ENCODE measurements around the gene CDYL2.
A peak's percentile ranks its signal among the peaks of the same experiment; 100 is the strongest.
"Not testable (repeated sequence)": the region's sequence is repeated elsewhere in the genome, so short reads cannot be mapped to it uniquely, and the experiment has no call there.

CDYL2 gene

DNA sequence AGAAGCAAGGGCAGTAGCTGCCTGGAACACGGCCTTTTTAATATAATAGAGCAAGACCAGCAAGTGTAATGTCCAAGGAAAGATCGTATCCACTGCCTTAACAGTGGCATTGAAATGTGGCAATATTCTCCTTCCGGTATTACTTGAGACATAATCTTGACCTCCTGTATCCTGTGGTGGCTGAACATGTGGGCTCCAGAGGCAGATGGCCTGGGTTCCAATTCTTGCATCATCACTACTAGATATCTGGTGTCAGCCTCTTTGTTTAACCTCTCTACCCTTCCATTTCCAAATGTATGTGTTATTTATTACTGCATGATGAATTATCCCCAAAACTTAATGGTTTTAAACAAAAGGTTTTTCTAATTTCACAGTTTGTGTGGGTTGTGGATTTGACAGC lies 3.5 kb upstream of the CDYL2 start:
- no peak for DNase-seq

DNA sequence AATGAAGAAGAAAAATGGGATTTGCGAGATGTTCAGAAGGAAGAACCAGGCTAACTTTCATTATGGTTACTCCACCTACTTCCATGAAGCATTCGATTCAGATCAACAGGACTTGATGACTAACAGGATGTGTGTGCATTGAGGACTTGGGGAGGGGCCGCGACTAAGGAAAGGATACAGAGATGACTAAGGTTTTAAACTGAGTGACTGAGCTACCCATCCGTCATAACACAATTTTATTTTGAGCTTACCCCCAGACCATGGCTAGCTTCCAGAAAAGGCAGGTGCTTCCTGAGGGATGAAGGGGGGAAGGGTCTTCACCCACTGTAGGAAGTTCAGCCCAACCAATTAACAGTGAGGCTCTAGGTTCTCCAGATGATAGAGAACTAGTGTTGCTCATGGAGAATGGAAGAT lies 2.5 kb upstream of the CDYL2 start:
- peak; percentile 72 for DNase-seq

DNA sequence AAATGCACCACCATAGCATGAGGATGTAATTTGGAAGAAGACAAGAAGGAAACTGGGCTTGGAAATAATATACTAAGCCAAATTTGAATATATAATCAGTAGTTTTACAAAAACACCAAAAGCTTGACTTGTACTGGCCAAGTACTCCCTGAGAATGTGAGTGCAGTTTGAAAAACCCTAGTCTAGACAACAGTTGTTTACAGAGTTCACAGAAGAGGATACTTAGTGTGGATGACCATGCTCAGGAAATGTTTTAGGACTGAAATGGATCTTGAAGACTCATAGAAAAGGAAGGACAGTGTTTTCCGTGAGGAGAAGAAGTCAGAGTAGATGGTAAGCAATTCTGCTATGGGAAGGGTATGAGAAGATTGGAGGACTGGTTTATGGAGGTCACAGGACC lies 1.9 kb upstream of the CDYL2 start:
- no peak for DNase-seq

DNA sequence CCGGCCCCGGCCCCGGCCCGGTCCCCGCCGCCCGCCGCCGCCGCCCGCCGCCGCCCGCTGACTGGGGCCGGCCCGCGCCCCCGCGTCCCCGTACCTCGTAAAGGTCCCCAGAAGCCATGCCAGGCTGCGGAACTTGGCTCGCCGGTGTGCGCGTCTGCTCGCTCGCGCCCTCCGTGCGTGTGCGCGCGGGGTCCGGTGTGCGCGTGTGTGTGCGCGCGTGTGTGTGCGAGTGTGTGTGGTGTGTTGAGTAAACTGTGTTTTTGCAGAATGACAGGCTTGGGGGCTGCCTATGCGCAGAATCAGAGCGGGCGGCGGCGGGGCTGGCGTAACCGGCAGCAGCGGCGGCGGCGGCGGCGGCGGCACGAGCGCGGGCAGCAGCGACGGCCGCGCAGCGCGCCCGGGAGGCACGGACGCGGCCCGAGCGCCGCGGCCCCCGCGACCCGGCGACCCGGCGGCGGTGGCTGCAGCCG lies 307 bp downstream of the CDYL2 start:
- peak; percentile 72 for DNase-seq

DNA sequence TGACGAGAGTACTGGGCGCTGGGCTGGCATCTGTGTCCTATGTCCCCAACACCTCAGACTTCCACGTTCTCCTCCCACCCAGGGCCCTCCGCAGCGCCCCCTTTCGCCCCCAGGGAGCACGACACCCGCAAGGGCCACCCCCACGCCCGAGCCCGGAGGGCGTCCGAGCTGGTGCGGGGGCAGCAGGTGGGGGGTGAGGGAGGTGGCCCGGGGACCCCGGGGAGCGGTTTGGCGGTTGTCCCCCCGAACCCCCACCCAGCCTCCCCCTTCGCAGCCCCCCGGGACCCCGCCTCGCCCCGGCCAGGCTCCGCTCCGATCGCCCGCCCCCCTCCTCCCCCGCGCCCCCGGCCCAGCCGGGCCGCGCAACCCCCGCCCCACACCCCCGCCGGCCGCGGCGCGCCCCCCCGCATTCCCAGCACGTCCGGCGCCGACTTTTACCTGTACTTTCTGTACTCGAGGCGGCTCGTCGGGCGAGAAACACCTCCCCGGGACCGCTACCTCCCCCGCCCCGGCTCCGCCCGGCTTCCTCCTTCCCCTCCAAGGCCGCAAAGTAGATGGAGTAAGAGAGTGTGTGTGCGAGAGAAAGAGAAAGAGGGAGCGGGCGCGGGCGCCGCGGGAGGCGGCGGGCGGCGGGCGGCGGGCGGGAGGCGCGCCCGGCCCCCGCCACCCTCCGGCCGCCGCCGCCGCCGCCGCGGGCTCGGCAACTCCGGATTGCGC lies 901 bp downstream of the CDYL2 start:
- peak; percentile 22 for DNase-seq

DNA sequence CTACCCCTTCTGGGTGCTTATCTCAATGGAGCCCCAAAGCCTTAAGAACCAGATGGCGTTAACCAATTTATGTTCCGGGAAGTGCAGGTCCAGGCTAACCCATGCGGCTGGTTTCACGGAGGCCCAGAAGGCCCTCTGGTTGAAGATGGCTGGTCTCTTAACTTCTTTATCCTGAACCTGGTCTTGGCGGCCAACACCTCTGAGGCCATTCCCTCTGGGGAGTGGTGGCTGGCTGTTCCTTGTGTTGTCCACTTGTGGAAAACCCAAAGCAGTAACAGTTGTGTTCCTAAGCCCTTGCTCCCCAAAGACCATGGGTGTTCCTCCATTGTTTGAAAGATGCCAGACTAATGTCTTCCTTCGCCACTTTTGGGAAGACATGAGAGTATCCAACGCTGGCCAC lies 1.5 kb downstream of the CDYL2 start:
- DNase-seq, result no peak

DNA sequence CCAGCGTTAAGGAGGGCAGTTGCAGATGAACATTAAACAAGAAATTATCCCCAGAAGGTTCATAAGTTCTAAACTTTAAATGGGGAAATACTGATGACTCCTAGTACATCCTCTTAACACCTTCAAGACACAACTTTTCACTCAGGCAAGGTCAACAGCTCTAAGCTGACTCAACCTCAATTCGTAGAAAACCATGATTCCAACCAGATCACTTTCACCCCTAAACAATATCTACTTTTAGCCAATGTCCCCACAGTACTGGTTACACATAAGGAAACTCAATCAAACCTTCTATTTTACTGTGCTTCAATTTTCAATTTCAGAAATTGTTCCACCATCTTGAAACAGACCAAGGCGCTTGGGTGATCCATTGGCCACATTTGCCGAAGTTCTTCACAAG lies 2.3 kb downstream of the CDYL2 start:
- DNase-seq, result no peak

DNA sequence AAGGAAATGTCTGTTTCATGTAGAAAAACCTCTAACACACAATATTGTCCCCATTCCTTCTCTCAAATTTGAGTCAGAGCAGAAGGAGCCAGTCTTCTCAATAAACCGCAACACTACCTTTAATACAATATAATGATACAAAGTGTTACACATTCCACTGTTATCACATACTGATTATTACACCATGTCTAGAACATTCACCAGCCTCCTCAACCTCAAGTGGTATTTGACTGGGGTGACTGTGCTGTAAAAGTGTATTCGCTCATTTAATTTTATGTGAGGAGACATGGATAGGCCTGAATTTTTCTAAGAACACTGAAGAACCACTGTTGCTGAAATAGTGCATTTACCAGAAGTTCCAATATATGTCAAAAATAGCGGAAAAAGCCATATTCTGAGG lies 10.3 kb downstream of the CDYL2 start:
- DNase-seq, result no peak

DNA sequence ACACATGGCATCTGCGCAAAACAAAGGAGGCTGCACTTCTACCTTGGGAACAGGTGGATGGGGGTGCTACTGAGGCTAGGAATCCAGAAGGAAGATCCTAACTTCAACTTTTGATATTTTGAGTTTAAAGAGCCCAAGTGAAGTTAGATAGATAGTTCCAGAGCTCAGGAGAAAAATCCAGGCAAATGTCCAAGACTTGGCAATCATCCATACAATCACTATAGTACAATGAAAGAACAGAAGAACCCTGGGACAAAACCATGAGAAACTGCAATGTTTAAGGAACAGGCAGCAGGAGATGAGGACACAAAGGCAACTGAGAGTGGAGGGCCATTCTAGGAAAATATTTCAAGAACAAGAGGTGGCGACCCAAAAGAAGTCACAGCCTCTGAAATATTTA lies 12.4 kb downstream of the CDYL2 start:
- no peak for DNase-seq

DNA sequence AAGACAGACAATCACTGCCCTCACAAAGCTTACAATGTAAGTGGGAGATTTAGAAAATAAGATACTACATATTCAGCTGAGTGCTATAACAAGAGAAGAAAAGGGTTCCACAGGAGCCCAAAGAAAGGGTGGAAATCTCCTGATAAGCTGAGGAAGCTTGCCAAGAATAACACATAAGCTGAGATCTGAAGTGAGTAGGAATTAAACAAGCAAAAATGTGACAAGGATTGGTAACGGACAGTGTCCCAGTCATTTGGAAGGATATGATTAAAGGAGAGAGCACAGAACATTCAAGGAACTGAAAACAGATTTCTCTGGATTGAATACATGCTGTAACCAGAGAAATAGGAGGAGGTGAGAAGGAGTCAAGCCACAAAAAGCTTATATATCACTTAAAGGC lies 13.0 kb downstream of the CDYL2 start:
- no peak for DNase-seq

DNA sequence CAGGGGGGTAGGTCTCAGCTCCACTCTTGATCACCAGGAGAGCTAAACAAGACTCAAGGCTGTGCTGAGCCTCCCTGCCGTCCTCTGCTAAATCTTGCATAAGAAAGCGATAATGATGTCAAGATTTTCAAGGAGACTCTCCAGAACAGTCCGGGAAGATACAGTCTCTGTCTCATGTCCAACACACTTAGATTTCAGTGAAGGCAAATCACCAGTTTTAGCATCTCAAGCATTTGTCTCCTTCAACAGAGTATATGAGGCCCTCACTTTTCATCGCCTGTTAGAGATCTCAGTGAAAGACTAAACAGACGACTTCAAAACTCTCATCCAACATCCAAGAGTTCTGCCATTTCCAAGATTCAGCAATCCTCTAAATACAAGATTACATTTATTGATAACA lies 13.6 kb downstream of the CDYL2 start:
- DNase-seq, result no peak

DNA sequence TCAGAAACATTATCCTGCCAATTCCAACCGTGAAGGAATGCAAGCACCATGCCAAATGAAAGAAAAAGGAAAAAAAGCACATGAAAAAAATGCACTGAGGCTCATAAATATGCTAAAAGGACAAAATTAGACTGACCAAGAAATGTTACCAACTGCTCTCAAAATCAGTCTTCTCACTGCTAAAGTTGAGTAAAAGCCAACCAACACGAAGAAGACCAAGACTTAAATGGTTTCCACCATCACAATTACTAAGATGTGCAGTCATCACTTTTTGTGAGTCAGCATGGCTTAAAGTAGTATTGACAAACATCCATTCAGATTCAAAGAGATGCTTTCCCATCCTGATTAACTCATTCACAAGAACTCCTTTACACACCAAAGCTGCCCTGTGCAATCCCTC lies 16.4 kb downstream of the CDYL2 start:
- DNase-seq, result peak; percentile 17

DNA sequence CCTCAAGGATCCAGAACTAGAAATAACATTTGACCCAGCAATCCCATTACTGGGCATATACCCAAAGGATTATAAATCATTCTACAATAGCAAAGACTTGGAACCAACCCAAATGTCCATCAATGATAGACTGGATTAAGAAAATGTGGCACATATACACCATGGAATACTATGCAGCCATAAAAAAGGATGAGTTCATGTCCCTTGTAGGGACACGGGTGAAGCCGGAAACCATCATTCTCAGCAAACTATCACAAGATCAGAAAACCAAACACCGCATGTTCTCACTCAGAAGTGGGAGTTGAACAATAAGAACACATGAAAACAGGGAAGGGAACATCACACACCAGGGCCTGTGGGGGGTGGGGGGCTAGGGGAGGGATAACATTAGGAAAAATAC lies 17.8 kb downstream of the CDYL2 start:
- DNase-seq, result not testable (repeated sequence)

DNA sequence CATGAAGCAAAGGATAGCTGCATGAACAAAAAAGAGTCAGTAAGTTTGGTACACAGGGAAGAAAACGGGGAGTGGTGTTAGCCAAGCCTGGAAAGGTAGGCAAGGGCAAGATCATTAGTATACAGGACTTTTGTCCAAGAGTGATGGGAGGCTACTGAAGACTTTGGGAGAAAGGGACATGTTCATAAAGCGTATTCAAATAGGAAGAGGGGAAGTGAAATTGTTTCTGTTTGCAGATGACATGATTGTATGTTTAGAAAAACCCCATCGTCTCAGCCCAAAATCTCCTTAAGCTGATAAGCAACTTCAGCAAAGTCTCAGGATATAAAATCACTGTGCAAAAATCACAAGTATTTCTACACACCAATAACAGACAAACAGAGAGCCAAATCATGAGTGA lies 19.4 kb downstream of the CDYL2 start:
- no peak for DNase-seq

DNA sequence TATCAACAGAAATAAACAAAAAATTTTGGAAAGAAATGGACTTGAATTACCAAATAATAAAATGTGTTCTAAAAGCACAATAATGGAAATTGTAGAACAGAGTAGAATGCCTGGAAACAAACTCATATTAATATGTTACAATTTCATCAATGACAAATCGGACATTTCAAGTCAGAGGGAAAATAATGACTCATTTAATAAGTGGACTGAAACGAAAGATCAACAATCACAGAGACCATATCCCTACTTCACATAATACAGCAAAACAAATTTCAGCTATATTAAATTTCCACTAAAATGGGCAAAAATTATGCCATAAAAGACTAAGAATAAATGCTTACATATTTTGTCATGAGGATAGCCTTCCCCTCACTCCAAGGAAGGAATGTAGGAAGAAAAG lies 25.7 kb downstream of the CDYL2 start:
- no peak for DNase-seq

DNA sequence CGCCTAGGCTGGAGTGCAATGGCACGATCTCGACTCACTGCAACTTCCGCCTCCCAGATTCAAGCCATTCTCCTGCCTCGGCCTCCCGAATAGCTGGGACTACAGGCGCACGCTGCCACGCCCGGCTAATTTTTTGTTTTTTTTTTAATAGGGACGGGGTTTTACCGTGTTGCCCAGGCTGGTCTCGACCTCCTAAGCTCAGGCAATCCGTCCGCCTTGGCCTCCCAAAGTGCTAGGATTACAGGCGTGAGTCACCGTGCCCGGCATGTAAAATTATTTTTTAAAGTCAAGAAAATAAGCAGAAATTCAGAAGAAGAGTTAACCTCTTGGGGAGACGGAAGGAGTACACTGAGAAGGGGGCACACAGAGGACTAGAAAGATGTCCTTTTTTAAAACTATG lies 27.5 kb downstream of the CDYL2 start:
- no peak for DNase-seq

DNA sequence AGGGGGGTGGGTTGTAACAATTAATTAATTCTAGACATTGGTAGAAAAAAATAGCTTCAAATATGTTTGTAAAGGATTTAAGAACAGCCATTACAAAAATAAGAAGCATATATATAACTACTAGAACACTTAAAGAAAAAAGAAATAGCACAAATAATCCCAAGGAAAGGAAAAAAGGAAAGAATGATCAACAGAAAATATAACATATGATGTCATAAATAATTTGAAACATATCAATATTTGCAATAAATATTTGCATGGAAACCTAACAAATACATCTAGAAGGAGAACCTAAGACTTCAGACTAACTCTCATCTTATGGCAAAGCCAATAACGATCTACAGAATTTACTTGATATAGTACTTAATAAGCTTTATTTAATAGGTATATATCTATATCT lies 28.9 kb downstream of the CDYL2 start:
- no peak for DNase-seq

DNA sequence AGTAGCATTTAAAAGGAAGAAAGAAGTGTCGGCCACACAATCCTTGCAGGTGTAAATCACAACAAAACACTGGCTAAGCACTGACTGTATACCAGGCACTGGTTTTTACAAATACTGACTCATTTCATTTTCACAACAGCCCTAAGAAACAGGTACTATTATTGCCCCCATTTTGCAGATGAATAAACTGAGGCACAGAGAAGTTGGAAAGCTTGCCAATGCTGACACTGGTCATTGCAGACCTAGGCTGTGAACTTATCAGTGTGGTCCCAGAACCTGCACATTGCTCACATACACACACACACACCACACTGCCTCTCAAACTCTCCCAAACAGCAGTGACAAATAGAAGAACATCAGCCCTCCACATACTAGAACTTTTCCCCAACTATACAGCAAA lies 37.6 kb downstream of the CDYL2 start:
- no peak for DNase-seq

DNA sequence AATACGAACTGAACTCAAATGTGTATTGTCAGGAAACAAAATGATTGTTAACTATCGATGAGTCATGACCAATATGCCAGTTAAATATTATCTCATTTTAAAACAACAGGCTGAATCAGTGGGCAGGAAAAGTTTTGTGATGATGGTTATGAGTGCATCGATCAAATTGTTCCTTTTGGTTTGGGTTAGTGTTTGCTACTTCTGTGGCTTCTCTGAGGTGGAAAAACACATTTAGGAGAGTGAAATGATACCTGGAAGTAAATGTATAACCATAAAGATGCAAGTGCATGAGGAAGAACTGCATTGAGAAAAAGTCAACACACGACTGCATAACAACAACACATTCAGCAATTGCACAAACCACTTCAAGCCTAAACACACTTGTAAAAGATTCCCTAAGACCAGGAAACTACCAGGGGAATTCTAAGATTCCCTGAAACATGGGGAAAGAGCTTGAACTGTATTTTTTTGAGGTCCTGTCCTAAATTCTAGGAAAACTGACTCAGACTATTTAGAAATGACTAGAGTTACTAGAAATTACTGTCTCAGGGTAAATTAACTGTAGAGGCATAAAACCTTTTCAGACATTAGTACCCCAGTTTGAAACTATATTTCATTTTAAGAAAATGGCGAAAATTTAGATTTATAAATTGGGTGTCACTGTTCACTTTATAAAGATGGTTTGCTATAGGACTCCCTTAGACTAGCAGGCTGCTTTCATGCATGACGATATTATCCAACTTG lies 44.8 kb downstream of the CDYL2 start:
- no peak for DNase-seq

DNA sequence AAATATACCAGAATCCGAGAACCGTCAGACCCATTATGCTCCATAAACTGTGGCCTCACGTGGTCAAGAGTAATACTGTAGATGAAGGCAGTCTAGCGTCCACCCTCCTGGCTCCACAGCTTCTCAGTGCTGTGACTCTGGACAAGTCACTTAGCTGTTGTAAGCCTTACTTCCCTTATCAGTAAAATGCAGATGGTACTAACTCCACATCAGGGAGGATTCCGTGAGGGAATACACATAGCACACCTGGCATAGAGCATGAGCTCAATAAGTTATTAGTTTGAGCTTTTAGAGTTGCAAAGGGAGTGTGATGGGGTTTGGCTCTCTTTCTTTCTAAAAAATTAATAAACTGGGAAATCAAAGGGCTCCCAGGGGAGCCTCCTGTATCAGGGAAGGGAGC lies 49.9 kb downstream of the CDYL2 start:
- DNase-seq, result no peak

DNA sequence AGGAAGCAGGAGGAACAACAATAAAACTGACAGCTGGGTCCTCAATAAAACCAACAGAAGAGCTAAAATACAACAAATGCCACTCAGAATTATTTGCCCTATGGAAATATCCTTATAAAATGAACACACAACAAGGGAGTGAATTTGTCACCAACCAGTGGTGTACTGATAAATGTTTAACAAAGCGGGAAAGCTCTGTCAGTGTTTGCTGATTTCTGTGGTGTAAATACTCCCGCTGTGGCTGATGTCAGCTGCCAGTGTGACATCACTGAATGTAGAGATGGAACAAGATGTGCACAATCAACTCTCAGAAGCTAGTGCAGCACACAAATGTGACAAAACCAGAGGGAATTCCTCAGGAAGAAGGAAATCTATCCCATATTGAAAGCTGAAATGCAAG lies 51.9 kb downstream of the CDYL2 start:
- DNase-seq, result no peak

DNA sequence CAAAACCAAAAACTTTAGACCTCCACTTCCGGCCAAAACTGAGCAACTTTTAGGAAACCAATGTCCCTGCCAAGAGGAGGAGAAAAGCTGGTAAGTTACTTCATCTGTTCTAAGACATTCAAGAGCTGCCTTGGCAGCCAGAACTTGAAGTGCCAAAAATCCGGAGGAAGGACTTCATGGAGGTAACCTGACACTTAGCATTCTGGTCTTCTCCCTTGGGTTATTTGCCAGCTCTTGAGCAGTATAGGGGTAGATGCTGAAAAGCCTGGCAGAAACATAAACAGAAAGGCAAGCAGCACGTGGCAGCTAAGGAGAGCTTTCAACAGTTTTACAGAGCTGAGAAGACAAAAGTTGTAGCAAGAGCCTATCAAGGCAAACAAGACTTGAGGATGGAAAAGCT lies 53.2 kb downstream of the CDYL2 start:
- DNase-seq, result peak; percentile 45

DNA sequence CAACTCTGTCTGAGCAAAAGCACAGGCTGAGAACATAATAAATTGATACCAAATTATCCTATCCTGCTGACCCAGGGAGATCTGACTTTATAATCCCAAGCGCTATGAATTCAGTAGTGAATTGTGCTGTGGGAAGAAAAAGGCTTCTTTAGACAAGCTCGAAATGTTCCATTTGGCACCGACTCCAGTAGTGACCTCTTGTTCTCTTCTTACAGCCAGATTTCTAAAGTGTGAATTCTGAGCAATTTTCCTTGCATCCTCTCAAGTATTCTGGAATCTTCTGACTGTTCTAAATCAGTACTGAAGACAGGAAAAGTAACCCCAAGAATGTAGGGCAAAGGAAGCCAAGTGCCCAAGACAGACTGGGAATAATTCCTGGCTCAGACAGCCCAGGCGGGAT lies 58.2 kb downstream of the CDYL2 start:
- no peak for DNase-seq

DNA sequence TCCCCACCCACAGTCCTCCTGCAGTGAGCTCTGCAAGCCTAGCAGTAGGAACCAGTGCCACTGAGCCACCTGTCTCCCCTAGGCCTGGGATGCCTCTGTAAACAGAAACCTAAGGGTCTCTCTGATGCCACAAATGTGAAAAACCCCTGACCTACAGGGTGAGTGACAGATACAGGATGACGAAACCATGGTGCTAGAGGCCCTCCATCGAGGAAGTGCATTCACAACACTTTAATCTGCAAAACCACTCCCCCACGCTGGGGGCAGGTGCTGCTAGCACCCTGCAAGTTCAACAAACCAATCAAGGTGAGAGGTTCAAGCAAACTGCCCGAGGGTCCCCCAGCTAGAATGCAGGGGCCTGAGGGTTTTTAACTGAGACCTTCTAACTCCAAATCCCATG lies 59.5 kb downstream of the CDYL2 start:
- DNase-seq, result no peak

DNA sequence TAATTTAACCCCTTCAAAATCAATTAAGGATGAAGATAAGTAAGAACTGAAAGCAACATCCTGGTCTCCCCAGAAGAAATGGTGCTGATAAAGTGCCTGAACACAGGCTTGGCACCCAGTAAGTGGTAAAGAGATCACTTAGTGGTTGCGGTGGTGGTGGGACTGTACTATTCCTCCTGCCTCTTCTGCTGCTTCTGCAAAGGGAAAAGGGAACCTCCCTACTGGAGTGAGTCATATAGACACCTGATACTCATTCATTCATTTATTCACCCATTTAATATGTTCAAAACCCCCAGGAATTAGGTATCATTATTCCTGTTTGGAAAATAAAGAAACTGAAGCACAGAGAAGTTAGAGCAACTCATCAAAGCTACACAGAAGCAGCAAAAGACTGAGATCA lies 60.6 kb downstream of the CDYL2 start:
- no peak for DNase-seq
